Measurements from ENCODE around the gene ADGRB3.
"Not testable (repeated sequence)": the region's sequence is repeated elsewhere in the genome, so short reads cannot be mapped to it uniquely, and the experiment has no call there.

ADGRB3 gene

GRCh38 chr6:69424581-69424980, 789.5 kb downstream of the ADGRB3 start:
- Histone ChIP-seq H3K9me2 (replicated peaks; ENCODE audit: insufficient read depth, low read length) (no peaks in the 10 kb centered on the region), H3K27me3 (replicated peaks; ENCODE audit: insufficient read depth, low read length) (no peaks in the 10 kb centered on the region), H3K9me3 (replicated peaks; ENCODE audit: insufficient read depth, low read length) (no peaks in the 10 kb centered on the region), H3K36me3 (replicated peaks; ENCODE audit: insufficient read depth, low read length) (no peaks in the 10 kb centered on the region), H3K4me3 (ENCODE audit: low read length) (no peak overlapping the region), H3K4me2 (ENCODE audit: low read depth, low read length) (no peak overlapping the region), H3K79me2 (ENCODE audit: low read length) (no peaks in the 10 kb centered on the region), H3F3A (ENCODE audit: insufficient read depth, low read length) (no peaks in the 10 kb centered on the region), H3K4me1 (ENCODE audit: low read length) (peaks cover 7% of the 10 kb centered on the region; the same call in 1 of the 2 replicates), H2AFZ (ENCODE audit: low read length) (no peak overlapping the region), H3K27ac (ENCODE audit: low read length) (no peak overlapping the region), H4K20me1 (ENCODE audit: insufficient read depth, low read length) (no peaks in the 10 kb centered on the region), H3K9ac (ENCODE audit: low read length) (no peak overlapping the region)
- no peak for DNase-seq
- TF ChIP-seq EZH2phosphoT487 (IDR thresholded peaks at IDR 0.05; ENCODE audit: low read length) = no peak
- no peak for TF ChIP-seq CTCF (IDR thresholded peaks at IDR 0.05; ENCODE audit: low read length)
- TF ChIP-seq EZH2 (optimal IDR thresholded peaks at IDR 0.05; ENCODE audit: low read depth, low read length) = no peak

- H2AFZ ChIP-seq (ENCODE audit: low read length) = no peak overlapping the region
- H3K4me1 ChIP-seq (ENCODE audit: low read length) = peaks cover 7% of the 10 kb centered on the region; the same call in 1 of the 2 replicates
- no peaks in the 10 kb centered on the region for H3K36me3 ChIP-seq (replicated peaks; ENCODE audit: insufficient read depth, low read length)
- H3K9ac ChIP-seq (ENCODE audit: low read length) = no peak overlapping the region
- H4K20me1 ChIP-seq (ENCODE audit: insufficient read depth, low read length) = no peaks in the 10 kb centered on the region
- no peak overlapping the region for H3K4me3 ChIP-seq (ENCODE audit: low read length)
- H3K4me2 ChIP-seq (ENCODE audit: low read depth, low read length) = no peak overlapping the region
- no peaks in the 10 kb centered on the region for H3K27me3 ChIP-seq (replicated peaks; ENCODE audit: insufficient read depth, low read length)
- no peaks in the 10 kb centered on the region for H3K79me2 ChIP-seq (ENCODE audit: low read length)
- H3K9me2 ChIP-seq (replicated peaks; ENCODE audit: insufficient read depth, low read length) = no peaks in the 10 kb centered on the region
- H3F3A ChIP-seq (ENCODE audit: insufficient read depth, low read length) = no peaks in the 10 kb centered on the region
- DNase-seq = no peak
- H3K9me3 ChIP-seq (replicated peaks; ENCODE audit: insufficient read depth, low read length) = no peaks in the 10 kb centered on the region
- TF ChIP-seq EZH2phosphoT487 (IDR thresholded peaks at IDR 0.05; ENCODE audit: low read length) (no peak), EZH2 (optimal IDR thresholded peaks at IDR 0.05; ENCODE audit: low read depth, low read length) (no peak), CTCF (IDR thresholded peaks at IDR 0.05; ENCODE audit: low read length) (no peak)
- H3K27ac ChIP-seq (ENCODE audit: low read length) = no peak overlapping the region
These were observed 792.8 kb downstream of the ADGRB3 start for GRCh38 chr6:69427882-69428281.

- not testable (repeated sequence) for H3K79me2 ChIP-seq (ENCODE audit: low read length); H3K27me3 ChIP-seq (replicated peaks; ENCODE audit: insufficient read depth, low read length); H2AFZ ChIP-seq (ENCODE audit: low read length); H3K27ac ChIP-seq (ENCODE audit: low read length); DNase-seq; H3K9ac ChIP-seq (ENCODE audit: low read length); H3K9me3 ChIP-seq (replicated peaks; ENCODE audit: insufficient read depth, low read length); H3K4me3 ChIP-seq (ENCODE audit: low read length); H4K20me1 ChIP-seq (ENCODE audit: insufficient read depth, low read length); H3F3A ChIP-seq (ENCODE audit: insufficient read depth, low read length); H3K4me2 ChIP-seq (ENCODE audit: low read depth, low read length); H3K9me2 ChIP-seq (replicated peaks; ENCODE audit: insufficient read depth, low read length); H3K4me1 ChIP-seq (ENCODE audit: low read length); H3K36me3 ChIP-seq (replicated peaks; ENCODE audit: insufficient read depth, low read length)
These were observed 797.1 kb downstream of the ADGRB3 start for GRCh38 chr6:69432168-69432567.

GRCh38 chr6:69433116-69433515, 798.0 kb downstream of the ADGRB3 start:
- not testable (repeated sequence) for H3K9ac ChIP-seq (ENCODE audit: low read length); H3K9me2 ChIP-seq (replicated peaks; ENCODE audit: insufficient read depth, low read length); H3K4me1 ChIP-seq (ENCODE audit: low read length); H3K4me2 ChIP-seq (ENCODE audit: low read depth, low read length); H3K27ac ChIP-seq (ENCODE audit: low read length); H3K9me3 ChIP-seq (replicated peaks; ENCODE audit: insufficient read depth, low read length); H3F3A ChIP-seq (ENCODE audit: insufficient read depth, low read length); H3K36me3 ChIP-seq (replicated peaks; ENCODE audit: insufficient read depth, low read length); DNase-seq; H3K79me2 ChIP-seq (ENCODE audit: low read length); H3K4me3 ChIP-seq (ENCODE audit: low read length); H3K27me3 ChIP-seq (replicated peaks; ENCODE audit: insufficient read depth, low read length); H4K20me1 ChIP-seq (ENCODE audit: insufficient read depth, low read length); H2AFZ ChIP-seq (ENCODE audit: low read length)
